Omental fat pad (tissue), 4 donors: ENCODE results near the gene TASP1. TPM values are rescaled to one million over a fixed set of nuclear protein-coding genes. Genes with fewer than 3 reads are reported as not detected.
A peak's percentile ranks its signal among the peaks of the same experiment; 100 is the strongest.

Experiments
- ATAC-seq: fragments of 150-250 bp; one replicate; pipeline ENCODE4 v1.9.1; 2016; ENCODE audit warnings: mild to moderate bottlenecking, moderate library complexity; ENCODE audit not compliant: low FRiP score
- DNase-seq: peaks from one replicate; pipeline ENCODE4 v3.0.0-alpha.2; 2019; ENCODE audit warnings: low spot score
- CTCF ChIP-seq, 3 donors: fragments of 450-650 bp; IDR thresholded peaks; one replicate each; pipeline ENCODE4 v1.5.1; 2016 to 2017; ENCODE audit warnings: antibody characterized with exemption in 3 of 3, mild to moderate bottlenecking in 3 of 3, moderate library complexity in 2 of 3
- total RNA-seq, 4 donors: library from RNA; depleted of rRNA; stranded (reverse); fragments of >200 nt; gene quantifications; one replicate each; pipeline ENCODE4 v1.1.0, GENCODE V29; 2016

Gene TASP1
- total RNA-seq, 4 donors from 2014 or later, result 8.0 to 12.8 (median 11.1) TPM

- DNase-seq (no peak), ATAC-seq (no peak)
- no peak for TF ChIP-seq CTCF (IDR thresholded peaks at IDR 0.05)
Measured at GRCh38 chr20:13567663-13568062, 71.1 kb downstream of the TASP1 start.

GRCh38 chr20:13563854-13564253 is 74.9 kb downstream of the TASP1 start:
- TF ChIP-seq CTCF (IDR thresholded peaks at IDR 0.05), result no peak
- DNase-seq (no peak), ATAC-seq (no peak)

- no peak for TF ChIP-seq CTCF (IDR thresholded peaks at IDR 0.05)
- no peak for ATAC-seq
- DNase-seq, result no peak
Measured at GRCh38 chr20:13554706-13555105, 84.0 kb downstream of the TASP1 start.

GRCh38 chr20:13554076-13554475 is 84.7 kb downstream of the TASP1 start:
- no peak for TF ChIP-seq CTCF (IDR thresholded peaks at IDR 0.05)
- no peak for DNase-seq
- ATAC-seq, result no peak

GRCh38 chr20:13552061-13552460 is 86.7 kb downstream of the TASP1 start:
- DNase-seq (no peak), ATAC-seq (no peak)
- no peak for TF ChIP-seq CTCF (IDR thresholded peaks at IDR 0.05)

GRCh38 chr20:13549451-13549850 is 89.3 kb downstream of the TASP1 start:
- TF ChIP-seq CTCF (IDR thresholded peaks at IDR 0.05), result no peak
- DNase-seq (no peak), ATAC-seq (no peak)

- ATAC-seq (no peak), DNase-seq (peak; percentile 95)
- TF ChIP-seq CTCF (IDR thresholded peaks at IDR 0.05), result peak in 1 of 3 donors; percentile 58
Measured at GRCh38 chr20:13546497-13547131, 92.1 kb downstream of the TASP1 start.
